NCI-H82 treated with DMSO at 0.1 percent for 48 hours (cell line): ENCODE data around the gene ZNF652.
"Not testable (repeated sequence)": the region's sequence is repeated elsewhere in the genome, so short reads cannot be mapped to it uniquely, and the experiment has no call there.

Source experiments
- DNase-seq: peaks from one replicate; lab custom pipeline; 2025; ENCODE audit not compliant: unreplicated experiment; lab: John Stamatoyannopoulos, UW

The ZNF652 gene

DNA sequence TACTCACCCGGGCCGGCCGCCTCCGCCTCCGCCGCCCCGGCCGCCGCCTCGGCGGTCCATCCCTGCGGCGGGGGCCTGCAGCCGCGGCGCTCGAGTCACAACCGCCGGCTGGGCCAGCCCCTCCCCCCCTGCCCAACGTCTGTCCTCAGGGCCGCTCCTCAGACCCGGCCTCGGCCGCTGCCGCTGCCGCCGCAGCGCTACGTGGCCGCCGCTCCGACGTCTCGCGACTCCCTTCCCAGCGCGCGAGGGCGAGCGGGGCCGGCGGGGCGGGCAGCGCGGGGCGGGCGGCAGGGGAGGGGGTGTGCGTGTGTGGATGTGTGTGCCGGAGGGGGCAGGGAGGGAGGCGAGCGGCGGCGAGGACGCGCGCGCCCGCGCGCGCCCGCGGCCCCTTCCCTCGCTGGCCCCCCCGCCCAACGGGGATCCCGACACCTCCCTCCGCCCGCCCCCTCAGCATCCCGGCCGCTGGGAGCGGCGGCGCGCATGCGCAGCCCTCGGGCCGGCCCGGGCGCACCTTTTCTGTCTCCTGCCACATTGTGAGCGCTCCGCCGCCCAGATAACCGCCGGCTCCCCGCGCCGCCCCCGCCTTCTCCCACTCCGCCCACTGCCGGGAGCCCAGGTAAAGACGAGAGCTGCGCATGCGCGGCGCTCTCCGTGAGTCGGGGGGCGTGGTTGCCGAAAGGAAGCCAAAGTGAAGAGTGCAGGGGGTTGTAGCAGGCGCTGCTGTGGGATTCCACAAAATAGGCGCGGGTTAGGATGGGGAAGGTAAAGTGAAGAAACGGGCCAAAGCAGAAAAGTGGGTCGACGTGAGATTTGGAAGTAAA lies at the start of gene ZNF652:
TSS of gene ZNF652 (minus strand) at position 349 of the 821 bp plus-strand sequence. CDS start 44,525 bp downstream, outside the sequence.
- DNase-seq = peak; percentile 90

DNA sequence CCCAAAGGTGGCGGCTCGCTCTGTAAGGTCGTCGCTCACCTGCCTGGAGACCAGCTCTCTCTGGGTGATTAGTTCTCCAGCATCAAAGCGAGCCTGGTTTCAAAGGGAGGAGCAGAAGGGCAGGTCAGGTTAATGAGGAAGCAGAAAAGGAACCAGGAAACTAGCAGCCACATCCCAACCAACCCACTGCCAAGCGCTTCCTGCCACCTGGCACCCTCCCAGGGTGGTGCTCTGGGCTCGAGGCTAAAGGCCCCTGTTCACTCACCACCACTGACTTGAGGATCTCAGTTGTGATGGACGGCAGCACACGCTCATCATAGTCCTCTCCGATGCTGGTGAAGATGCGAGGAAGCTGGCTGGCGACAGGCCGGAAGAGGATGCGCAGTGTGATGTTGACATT lies 47.0 kb upstream of the ZNF652 start:
- no peak for DNase-seq

DNA sequence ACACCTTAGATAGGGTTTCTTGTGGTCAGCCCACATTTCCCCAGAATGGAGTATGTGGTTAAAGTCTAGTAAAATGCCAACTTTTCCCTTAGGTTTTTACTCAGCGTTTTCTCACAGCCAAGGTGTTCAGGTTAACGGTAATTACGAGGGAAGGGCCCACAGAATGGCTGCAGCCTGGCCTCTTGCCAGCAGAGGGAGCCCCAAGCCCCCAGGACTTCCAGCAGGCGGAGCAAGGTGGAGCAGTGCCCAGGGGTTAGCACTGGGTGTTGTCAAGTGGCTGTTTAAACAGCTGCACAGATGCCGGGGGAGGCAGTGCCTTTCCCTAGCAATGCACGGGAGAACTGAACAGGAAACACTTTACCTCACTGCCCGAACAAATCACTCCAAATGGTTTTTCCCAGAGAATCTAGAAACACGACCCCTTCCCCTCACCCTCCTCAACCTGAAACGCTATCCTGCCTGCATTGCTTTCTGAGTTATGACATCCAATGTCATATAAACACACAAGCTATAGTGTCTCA lies 46.0 kb upstream of the ZNF652 start:
- peak; percentile 34 for DNase-seq

DNA sequence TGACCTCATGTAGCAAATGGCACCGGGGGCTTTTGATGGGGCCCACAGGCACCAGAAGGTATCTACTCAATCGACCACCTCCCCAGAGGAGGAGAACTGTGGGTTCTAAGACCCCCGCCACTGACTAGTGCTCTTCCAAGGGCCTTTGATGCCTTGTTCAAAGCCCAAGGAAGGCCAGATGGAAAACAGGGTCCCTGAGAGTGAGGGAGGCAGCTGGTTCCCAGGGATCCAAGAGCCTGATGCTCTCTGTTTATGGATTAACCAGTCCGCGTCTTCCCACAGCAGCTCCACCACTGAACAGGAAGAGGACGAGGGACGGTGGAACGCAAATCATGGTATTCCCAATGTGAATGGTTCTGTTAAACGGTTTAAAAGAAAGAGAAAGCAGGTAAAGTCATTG lies 45.0 kb upstream of the ZNF652 start:
- DNase-seq = no peak

DNA sequence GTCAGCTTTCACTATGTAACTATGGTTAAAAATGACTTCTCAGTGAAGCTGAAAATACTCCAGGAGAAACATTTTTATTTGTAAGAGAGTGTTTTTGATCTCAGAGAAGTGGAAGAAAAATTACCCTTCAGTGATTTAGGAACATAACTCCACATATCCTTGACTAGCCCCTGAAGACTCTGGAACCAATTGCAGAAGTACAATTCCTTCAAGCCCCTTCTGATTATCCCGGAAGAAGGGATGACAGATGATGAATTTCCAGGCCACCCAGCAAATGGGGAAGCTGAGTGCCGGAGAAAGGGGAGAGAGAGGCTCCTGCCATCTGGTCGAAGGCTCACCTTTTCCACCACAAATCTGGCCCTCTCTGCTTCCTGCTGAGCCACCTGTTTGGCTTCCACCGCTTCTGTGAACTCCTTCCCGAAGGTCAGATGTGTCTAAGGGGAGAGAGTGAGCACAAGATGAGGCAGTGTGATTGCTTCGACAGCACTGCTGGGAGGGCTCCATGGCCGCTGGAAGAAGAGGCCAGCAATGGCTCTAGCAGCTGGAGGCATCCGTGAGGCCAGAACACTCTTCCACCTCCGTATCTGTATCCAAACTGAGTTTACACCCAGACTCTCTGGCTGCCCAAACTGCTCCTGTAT lies 44.5 kb upstream of the ZNF652 start:
- DNase-seq = no peak

DNA sequence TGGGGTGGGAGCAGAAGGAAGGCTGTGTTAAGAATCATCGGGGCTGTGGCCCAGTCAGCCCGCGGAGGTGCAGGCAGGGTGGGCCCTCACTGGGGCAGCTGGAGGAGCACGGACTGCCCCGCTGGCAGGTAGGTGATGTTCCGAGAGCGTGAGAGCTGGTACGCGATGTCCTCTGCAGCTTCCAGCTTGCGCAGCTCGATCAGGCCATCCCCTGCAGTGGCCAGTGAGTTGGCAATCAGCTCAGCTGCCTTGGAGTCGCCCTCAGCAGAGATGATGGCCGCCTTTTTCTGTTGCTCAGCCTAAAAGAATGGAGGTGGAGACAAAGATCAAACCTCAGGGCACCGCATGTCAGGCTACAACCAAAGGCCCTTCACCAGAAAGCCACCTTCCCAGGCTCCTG lies 42.9 kb upstream of the ZNF652 start:
- no peak for DNase-seq

DNA sequence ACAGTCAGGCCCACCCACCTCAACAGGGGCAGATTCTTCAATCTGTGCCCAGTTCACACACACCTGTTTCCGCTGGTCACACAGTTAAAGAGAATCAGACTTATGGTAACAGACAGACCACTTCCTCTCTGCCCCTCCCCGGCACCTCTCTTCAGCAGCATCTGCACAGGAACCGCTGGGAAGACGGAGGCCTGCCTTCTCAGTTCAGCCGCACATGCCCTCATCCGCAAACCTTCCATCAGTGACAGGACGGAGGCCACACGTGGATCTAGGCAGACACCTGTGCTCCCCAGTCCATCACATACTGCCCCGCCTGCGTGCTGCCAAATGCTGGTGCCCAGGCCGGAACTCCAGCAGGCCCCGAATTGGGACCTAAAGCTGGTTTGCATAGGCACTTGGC lies 42.3 kb upstream of the ZNF652 start:
- no peak for DNase-seq

DNA sequence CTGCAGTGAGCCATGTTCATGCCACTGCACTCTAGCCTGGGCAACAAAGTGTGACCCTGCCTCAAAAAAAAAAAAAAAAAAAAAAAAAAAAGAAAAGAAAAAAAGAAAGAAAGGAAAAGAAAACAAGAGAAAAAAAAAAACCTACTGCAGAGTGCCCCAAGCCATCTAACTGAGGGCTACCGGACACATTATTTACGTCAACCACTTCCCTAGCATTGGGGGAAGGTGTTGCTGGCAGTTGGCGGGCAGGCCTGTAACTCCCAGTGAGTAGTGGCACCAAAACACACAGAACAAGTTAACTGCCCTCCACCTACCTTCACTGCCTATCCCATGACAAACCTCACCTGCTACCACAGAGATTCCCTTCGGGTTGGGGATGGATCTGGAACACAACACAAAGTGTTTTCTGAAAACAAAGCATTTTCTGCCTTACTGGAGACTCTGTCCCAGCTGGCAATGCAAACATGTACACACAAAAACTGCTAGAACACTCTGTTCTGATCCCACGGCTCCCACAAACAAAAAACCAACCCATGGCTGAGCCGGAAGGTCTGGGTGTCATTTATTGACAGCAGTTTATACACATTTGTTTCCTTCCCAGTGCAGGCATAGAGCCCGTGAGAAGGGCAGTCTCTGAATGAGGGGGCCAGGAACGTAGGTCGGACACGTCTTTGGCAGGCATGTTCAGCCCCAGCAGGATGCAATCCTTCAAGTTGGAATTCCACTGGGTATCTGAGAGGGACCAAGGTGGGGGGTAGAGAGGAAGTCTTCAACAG lies 41.7 kb upstream of the ZNF652 start:
- DNase-seq = no peak

DNA sequence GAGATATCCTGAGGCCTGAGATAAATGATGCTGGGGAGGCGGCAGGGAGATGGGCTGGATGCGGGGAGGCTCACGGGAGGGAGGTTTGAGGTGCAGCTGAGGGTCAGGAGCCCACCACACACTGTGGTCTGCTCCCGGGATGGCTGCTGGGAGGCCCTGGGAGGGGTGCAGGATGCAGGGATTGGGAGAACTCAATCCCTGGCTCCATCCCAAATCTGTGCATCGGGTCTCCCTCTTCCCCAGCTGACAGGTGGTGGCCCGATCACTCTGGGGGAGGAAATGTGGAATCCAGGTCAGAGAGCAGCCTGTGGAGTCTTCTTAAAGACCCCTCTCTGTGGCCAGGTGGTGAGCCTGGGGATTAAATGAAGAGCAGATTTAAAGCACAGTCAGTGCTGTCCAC lies 40.7 kb upstream of the ZNF652 start:
- peak; percentile 54 for DNase-seq

DNA sequence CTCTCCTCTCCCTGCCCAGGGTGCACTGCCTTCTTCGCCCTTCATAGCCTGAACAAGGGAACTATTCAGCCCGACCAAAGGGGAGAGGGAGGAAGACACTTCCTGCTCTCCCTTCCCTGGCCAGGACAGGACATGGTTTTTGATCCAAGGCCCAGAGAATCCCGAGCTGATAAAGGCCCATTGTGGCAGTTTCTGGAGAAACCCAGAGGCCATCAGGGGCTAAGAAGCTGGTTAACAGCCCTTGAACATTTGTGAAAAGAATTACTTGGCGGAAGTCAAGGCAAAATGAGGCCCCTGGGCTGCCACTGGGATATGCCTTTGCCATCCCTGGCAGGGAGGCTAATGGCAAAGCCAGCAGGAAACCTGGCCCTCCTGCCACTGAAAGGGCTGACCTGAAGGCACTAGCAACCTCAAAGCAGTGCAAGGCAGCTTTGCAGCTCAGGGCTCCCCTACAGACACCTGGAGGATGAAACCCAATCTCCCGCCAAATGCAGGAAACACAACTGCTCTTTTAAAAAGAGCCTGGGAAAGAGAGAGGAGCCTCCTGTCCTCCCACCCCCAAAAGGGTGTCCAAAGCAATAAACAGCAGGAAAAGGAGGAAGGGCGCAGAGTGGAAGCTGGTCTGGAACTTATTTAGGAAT lies 40.0 kb upstream of the ZNF652 start:
- DNase-seq = no peak

DNA sequence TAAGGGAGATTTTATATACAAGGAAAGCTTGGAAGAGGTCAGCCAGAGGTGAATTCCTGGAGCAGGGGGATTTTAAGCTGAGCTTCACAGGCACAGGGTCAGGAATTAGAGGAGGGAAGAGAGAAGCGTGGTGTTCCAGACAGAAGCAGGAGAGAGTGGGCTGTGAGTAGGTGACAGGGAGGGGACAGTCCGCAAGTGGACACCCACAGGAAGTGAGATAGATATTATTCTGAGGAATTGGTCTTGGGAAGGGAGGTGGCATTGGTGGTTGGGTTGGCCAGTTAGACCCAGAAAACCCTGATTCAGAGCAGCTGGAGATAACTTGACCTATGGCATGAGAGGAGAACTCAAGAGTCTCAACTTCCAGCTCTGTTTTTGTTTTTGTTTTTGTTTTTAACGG lies 37.9 kb upstream of the ZNF652 start:
- no peak for DNase-seq

DNA sequence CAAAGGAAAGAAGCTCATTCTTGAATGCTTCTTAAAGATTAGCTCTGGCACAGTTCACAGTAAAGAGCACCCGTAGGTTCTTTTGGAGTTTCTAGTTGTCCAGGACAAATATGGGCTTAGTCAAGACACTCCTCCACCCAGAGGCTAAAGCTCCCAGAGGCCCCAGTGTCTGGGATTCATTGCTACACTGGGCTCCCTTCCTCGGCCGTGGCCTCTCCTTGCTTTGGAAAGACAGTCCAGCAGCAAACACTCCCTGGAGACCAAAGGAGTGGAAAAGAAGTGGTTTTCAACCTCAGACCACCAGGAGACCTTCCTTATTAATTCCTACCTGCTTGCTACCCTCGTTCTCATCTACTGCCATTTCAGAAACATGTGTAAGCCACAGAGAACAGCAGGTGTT lies 35.5 kb upstream of the ZNF652 start:
- DNase-seq = no peak

DNA sequence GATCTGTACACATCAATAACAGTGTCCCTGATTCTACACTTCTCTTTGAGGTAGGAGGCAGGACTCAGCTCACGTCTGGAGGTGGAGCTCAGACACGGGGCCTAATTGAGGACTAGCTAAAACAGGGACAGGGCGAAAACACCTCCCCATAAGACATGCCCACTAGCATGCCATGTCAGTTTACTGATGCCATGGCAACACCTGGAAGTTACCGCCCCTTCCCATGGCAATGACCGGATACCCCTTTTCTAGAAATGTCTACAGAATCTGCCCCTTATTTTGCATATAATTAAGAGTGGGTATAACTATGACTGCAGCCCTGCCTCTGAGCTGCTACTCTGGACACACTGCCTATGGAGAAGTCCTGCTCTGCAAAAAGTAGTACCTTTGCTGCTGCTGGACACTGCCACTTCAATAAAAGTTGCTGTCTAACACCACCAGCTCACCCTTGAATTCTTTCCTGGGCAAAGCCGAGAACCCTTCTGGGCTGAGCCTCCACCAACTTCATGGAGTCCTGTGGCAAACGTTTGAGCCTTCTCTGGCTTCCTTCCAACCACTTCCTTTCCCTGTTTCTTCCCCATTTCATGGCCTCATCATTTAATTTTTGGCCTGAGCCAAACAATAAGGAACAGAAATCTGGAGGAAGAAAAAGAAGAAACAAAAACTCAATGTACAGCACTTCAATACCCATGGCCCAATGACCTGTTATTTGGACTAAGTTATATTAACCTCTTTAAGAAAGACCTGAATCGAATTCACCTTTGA lies 31.6 kb upstream of the ZNF652 start:
- no peak for DNase-seq

DNA sequence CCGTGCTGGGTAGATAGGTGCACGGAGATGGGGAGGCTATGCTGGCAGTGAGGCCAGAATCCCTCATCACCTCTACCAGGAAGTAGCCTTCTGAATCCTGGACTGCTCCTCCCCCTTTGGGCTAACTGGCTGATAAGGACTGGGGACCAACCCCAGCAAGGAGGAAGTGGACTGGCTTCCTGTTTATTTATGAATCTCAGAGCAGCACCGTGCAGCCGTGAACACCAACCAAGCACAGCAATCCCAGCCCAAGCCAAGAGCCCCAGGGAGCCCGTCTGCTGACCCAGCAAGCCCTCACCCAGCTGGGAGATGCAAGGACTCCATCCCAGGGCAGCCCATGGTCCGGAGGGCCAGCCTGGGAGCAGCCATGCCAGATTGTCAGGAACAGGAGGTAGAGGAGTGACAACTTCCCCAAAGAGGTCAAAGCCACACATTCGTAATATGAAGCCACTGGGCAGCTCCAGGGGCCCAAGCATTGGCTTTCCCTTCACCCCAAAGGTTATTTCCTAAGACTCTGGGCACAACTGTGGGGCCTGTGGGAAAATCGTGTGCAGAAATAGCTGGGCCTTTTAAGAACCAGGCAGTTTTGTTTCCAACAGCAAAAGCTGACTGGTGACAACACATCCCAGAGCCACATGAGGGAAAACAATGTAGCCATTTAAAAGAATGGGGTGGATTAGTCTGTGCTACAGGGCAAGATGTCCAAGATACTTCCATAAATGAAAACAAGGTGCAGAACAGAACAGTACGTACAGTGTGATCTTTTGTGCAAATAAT lies 28.7 kb upstream of the ZNF652 start:
- no peak for DNase-seq

DNA sequence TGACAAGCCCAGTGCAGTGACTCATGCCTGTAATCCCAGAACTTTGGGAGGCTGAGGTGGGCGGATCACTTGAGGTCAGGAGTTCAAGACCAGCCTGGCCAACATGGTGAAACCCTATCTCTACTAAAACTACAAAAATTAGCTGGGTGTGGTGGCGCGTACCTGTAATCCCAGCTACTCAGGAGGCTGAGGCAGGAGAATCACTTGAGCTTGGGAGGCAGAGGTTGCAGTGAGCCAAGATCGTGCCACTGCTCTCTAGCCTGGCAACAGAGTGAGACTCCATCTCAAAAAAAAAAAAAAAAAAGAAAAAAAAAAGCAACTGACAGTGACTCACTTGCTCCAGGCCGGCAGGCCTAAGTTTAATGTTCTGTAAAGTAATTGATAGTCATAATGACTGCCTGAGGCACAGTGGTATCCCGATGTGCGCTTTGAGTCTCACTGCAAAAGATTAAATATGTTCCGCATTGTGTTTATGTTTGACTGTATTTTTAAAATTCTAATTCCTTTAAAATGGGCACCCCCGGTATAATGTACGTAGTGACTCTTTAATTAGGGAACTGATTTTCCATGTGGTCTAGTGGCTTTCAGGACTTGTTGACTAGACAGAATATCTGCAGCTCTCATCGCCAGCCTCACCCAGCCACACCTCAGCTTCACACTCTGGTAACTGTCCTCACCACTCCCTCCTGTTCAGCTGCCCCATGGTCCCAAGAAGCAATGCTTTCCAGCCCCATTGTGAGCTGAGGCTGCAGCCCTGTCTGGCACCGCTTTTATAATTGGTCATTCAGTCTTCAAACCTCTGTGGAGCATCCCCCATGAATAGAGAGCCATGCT lies 27.7 kb upstream of the ZNF652 start:
- DNase-seq = not testable (repeated sequence)

DNA sequence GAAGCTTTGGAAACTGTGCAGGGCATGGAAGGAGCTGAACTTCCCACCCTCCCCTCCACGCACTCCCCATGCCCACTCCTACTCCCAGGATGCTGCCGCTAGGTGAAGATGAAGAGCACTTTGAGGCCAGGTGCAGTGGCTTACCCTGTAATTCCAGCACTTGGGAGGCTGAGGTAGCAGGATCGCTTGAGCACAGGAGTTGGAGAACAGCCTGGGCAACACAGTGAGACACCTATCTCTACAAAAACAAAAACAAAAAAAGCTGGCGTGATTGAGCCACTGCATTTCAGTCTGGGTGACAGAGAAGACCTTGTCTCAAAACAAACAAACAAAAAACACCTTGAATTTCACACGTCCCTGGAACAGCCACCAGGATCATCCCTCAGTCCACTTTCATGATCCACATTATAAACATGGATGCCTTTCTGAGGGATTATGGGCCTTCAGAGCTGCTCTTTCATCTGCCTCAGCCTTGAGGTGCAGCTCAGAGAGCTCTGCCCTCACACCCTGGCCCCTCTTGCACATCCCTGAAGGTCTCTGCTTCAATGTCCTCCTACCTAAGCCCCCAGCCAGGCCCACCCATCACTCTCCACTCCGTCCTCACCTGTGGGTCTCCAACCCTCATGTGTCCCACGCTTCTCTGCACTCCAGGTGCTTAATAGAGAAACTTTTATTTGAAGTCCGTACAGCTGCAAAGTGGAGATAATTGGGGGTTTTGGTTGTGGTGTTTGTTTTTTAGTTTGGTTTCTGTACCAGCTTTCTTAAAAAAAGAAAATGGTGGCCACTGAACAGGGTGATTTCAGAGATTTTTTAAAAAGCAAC lies 26.9 kb upstream of the ZNF652 start:
- DNase-seq = no peak

DNA sequence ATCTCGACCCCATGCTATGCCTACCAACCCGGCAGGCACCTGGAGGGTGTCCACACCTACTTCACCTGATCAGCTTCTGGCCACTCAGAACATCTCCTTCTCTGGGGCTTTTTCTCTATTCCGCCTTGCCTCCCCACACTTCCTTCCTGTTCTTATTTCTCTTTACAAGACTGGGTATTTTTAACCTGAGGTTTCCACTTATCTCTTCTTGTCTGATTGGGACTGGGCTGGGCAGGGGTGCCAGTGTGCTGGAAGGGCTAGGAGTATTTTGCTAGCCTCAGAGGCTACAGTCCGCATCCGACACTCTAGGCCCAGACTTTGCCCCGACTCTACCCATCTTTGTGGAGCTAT lies 26.2 kb upstream of the ZNF652 start:
- DNase-seq = no peak
